Renal pelvis (tissue), 12 donors: ENCODE measurements around the gene GNB1L. TPM values are rescaled to one million over a fixed set of nuclear protein-coding genes. Genes with fewer than 3 reads are reported as not detected.

Source experiments
- DNase-seq: peaks from one replicate; pipeline ENCODE4 v3.0.0-alpha.2; 2013
- long read RNA-seq, 16 experiments: transcript quantifications; one replicate each; lab custom pipeline, GENCODE V29; 2026
- polyA plus RNA-seq, 3 donors: library from polyadenylated mRNA; unstranded; fragments of 120-200 nt; gene quantifications; one replicate each; pipeline ENCODE4 v1.2.1, GENCODE V29; 2013; ENCODE audit not compliant: insufficient read length in 3 of 3

Gene GNB1L, protein sequence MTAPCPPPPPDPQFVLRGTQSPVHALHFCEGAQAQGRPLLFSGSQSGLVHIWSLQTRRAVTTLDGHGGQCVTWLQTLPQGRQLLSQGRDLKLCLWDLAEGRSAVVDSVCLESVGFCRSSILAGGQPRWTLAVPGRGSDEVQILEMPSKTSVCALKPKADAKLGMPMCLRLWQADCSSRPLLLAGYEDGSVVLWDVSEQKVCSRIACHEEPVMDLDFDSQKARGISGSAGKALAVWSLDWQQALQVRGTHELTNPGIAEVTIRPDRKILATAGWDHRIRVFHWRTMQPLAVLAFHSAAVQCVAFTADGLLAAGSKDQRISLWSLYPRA
- polyA plus RNA-seq, result 1 to 10 TPM; 5.6 to 8.3 (median 7.2) TPM
- long read RNA-seq, donor 1, full-length matches to known transcripts, result 3 of 25 reads
- long read RNA-seq, donor 1, partial matches to known transcripts, result 22 of 25 reads
- long read RNA-seq, donor 1, other reads (novel, unspliced or antisense), result 0 of 25 reads
- long read RNA-seq, donor 2, full-length matches to known transcripts, result 3 of 21 reads
- long read RNA-seq, donor 2, partial matches to known transcripts, result 18 of 21 reads
- long read RNA-seq, donor 2, other reads (novel, unspliced or antisense), result 0 of 21 reads
- long read RNA-seq, donor 3, full-length matches to known transcripts, result 2 of 2 reads
- long read RNA-seq, donor 3, partial matches to known transcripts, result 0 of 2 reads
- long read RNA-seq, donor 3, other reads (novel, unspliced or antisense), result 0 of 2 reads
- long read RNA-seq, donor 4, full-length matches to known transcripts, result 4 of 4 reads
- long read RNA-seq, donor 4, partial matches to known transcripts, result 0 of 4 reads
- long read RNA-seq, donor 4, other reads (novel, unspliced or antisense), result 0 of 4 reads
- long read RNA-seq, donor 5, full-length matches to known transcripts, result 1 of 19 reads
- long read RNA-seq, donor 5, partial matches to known transcripts, result 18 of 19 reads
- long read RNA-seq, donor 5, other reads (novel, unspliced or antisense), result 0 of 19 reads
- long read RNA-seq, donor 6, full-length matches to known transcripts, result 3 of 3 reads
- long read RNA-seq, donor 6, partial matches to known transcripts, result 0 of 3 reads
- long read RNA-seq, donor 6, other reads (novel, unspliced or antisense), result 0 of 3 reads
- long read RNA-seq, donor 7, full-length matches to known transcripts, result 2 of 46 reads
- long read RNA-seq, donor 7, partial matches to known transcripts, result 44 of 46 reads
- long read RNA-seq, donor 7, other reads (novel, unspliced or antisense), result 0 of 46 reads
- long read RNA-seq, donor 8, partial matches to known transcripts, result 0 of 1 reads
- long read RNA-seq, donor 8, other reads (novel, unspliced or antisense), result 0 of 1 reads
- long read RNA-seq, donor 9, full-length matches to known transcripts, result 2 of 2 reads
- long read RNA-seq, donor 9, partial matches to known transcripts, result 0 of 2 reads
- long read RNA-seq, donor 9, other reads (novel, unspliced or antisense), result 0 of 2 reads
- long read RNA-seq, donor 10, full-length matches to known transcripts, result 1 of 35 reads
- long read RNA-seq, donor 10, partial matches to known transcripts, result 34 of 35 reads
- long read RNA-seq, donor 10, other reads (novel, unspliced or antisense), result 0 of 35 reads
- long read RNA-seq, donor 11, full-length matches to known transcripts, result 1 of 33 reads
- long read RNA-seq, donor 11, partial matches to known transcripts, result 32 of 33 reads
- long read RNA-seq, donor 11, other reads (novel, unspliced or antisense), result 0 of 33 reads
- long read RNA-seq, donor 12, full-length matches to known transcripts, result 3 of 22 reads
- long read RNA-seq, donor 12, partial matches to known transcripts, result 19 of 22 reads
- long read RNA-seq, donor 12, other reads (novel, unspliced or antisense), result 0 of 22 reads
- long read RNA-seq, donor 13, full-length matches to known transcripts, result 1 of 28 reads
- long read RNA-seq, donor 13, partial matches to known transcripts, result 27 of 28 reads
- long read RNA-seq, donor 13, other reads (novel, unspliced or antisense), result 0 of 28 reads
- long read RNA-seq, donor 14, partial matches to known transcripts, result 0 of 1 reads
- long read RNA-seq, donor 14, other reads (novel, unspliced or antisense), result 0 of 1 reads
- long read RNA-seq, donor 15, full-length matches to known transcripts, result 5 of 47 reads
- long read RNA-seq, donor 15, partial matches to known transcripts, result 42 of 47 reads
- long read RNA-seq, donor 15, other reads (novel, unspliced or antisense), result 0 of 47 reads
- long read RNA-seq, donor 16, full-length matches to known transcripts, result 3 of 3 reads
- long read RNA-seq, donor 16, partial matches to known transcripts, result 0 of 3 reads
- long read RNA-seq, donor 16, other reads (novel, unspliced or antisense), result 0 of 3 reads

DNA sequence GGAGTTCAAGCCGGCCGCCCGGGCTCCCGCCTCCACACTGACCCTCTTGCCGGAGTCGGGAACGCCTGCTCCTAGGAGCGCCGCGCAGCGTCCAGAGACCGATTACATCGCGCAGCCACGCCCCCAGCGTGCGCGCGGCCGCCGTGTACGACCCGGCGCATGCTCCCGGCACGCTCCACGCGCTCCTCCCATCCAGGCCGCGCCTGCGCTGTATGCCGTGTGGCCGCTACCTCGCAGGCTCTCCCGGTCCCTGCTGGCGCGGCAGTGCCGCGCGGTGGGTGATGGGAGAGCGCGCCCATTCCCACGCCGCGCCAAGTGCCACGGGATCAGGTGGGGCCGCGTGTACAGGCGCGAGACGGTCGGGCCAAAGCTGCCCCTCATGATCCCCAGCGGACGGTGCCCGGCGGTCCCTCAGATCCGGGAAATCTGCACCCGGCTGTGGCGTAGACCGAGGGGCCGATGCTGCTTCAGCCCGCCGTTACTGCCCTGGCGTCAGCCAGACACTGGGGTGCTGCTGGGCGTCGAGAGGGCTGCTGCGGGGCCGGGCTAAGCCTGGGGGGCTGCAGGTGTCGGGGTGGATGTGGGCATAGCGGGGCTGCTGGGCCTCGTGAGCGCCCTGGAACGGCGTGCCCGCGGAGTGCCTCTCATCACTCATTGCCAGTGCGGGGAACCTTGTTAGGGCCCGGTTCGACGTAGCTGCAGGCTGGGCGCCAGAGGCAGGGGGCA, at the start of gene GNB1L, which contains the start of gene RTL10:
Gene GNB1L (minus strand): TSS at position 97 of the 726 bp plus-strand sequence. CDS start 33,519 bp downstream, outside the sequence.
Gene RTL10 (minus strand): TSS at position 97 of the 726 bp plus-strand sequence. CDS start 2,613 bp downstream, outside the sequence.
- DNase-seq, result peak; percentile 96

DNA sequence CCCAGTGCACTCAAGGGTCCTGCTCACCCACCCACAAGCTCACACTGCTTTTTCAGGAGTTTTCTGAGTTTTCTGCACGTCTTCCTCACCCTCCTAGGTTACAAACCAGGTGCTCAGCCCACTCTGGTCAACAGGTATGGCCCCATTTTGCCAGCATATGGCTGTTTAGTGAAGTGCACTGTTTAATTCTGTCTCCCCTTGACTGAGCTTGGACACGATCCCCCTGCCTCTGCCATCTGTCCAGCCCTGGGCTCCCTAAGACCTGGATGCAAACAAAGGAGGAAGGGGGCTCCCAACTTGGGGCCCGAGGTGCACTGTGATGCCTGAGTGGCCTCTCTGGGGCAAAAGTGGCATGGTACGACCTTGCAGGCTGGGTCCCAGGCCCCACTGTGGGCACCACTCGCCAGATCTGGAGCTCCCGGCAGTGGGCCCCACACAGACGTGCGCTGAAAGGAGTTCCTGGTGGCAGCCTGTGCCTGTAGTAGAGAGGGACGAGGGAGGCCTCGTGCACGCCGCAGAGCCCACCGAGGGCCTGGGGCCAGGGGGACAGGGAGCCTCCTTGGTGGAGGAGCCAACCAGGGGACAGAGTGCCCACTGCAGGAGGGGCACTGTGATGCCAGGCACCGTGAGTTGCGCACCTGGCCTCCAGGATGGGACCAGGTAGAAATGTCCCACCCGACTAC, 49.6 kb upstream of the GNB1L start:
- DNase-seq, result no peak

DNA sequence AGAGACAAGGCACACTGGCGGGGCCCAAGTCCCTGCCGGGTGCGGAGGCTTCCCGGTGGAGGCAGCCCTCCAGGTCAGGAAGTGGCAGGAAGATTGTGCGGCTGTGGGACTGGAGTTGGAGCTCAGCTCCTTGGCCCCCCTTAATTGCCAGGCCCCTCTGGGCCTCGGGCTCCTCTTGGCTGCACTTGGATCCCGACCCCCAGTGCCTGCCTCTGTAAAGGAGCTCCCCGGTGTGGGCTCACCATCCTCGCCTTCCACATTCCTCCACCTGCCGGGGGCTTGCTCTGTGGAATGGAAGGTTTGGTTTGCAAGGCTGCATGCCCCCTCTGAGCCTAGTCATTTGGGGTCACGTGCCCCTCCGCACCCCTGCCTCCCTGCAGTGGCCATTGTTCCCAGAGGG, 48.8 kb upstream of the GNB1L start:
- DNase-seq, result no peak

DNA sequence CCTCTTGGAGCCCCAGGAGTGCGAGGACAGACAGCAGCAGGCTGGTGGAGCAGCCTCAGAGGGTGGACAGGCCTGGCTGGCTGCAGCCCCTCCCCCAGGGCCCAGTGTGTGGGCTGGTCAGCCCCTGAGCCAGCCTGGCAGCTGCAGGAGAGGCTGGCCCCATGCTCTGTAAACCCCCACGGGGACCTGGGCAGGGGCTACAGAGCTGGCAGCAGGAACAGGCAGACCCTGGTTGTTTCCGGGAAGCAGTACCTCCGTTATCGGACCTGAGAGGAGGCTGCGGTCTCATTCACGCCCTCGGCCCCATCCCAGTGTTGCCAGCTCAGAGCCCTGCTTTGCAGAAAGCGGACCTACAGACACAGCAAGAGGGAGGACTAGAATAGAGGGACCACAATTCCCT, 48.4 kb upstream of the GNB1L start:
- DNase-seq, result no peak

DNA sequence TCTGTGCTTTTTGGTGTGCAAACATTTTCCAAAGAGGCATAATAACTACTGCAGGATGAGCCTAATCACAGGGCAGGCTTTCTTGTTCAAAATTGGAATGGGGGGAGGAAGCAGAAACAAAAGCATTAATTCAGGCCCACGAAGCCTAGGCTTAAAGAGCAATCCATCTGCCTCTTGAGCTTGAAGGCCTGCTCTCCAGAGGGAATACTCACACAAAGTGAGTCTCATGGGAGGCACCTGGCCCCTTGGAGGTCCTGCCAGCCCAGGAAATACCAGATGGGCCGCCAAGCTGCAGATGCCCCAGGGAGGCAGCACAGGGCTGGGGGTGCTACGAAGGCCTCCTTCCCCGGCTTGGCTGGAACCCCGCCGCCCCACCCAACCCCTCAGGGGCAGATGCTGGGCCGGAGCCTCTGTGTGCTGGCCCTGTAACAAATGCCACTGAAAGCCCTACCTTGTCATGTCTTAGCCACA, 47.6 kb upstream of the GNB1L start:
- DNase-seq, result no peak

DNA sequence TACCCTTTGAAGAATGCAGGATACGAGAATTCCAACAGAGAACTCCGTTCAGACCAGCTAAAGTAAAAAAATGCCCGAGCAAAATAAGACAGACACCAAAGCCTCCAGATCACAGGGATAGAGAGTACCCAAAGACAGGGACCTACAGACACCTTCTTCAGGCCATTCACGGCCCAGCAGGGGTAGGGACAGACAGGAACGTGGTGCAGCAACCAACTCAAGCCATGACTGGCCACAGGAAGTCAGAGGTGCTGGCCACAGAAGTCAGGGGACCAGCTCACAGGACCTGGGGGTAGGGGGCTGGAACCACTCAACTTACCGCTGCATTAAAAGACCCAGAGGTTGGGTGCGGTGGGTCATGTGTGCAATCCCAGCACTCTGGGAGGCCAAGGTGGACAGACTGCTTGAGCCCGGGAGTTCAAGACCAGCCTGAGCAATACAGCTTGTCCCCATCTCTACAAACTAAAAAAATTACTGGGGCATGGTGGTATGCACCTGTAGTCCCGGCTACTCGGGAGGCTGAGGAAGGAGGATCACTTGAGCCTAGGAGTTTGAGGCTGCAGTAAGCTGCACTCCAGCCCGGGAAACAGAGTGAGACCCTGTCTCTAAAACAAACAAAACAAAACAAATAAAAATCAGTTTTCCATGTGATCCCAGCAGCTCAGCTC, 47.0 kb upstream of the GNB1L start:
- DNase-seq, result no peak

DNA sequence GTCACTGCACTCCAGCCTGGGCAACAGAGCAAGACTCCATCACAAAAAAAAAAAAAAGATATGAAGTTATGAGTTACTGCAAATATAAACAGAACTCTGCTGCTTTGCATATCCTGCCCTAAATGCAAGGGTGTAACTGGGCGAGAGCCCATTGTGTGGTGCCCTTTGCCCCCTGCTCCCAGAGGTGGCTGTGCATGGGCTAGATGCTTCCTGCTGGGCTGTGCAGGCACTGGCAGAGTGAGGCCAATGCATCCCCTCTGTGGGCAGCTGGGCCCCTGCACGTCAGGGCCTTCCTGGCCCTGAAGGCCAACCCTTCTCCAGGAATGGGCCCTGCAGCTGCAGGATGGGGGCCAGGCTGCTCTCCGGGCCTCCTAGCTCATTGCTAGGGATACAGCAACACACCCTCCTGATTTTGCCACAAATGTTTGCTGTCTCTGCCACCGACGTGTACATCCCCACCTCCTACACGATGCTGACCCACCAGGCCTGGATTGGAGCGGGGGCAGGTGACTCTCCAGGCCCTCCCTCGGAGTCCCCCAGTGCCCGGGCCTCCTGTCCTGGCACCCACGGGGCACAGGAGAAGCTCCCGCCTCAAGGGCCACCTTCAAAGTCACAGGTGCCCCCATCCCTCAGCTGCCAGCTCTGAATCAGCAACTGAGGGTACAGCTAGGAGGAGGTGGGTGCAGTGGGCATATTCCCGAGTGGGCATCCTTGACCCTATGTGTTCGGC, 46.2 kb upstream of the GNB1L start:
- DNase-seq, result no peak

DNA sequence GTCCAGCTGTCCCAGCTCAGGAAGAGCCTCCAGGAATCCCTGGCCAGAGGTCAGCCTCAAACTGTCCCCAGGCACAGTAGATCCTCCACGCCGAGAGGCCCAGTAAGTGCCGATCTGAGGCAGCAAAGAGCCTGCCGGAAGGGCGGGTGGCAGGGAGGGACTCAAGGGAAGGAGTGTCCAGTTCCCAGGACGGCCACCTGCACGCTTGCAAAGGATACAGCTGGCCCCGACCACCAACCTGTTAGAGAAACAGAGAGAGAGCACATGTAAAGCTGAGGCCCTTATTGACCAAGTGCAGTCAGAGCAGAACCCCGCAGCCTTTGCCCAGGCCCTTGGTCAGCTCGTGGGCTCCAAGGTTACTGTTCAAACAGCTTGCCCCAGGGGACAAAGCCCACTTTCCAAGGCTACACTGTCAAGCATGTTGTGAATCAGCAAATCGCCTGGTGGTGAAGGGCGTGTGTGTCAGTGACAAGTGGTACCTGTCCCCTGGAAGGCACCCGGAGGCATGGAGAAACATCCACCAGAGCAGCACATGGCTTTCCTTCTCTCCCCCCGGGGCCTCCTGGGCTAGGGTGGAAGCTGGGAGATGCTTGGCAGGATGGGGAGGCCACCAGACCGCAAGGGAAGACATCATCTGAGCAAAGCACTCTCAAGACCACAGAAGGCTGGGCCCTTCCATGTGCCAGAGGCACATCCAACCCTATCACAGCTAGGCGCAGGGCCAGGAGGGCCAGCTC, 44.3 kb upstream of the GNB1L start:
- DNase-seq, result no peak

DNA sequence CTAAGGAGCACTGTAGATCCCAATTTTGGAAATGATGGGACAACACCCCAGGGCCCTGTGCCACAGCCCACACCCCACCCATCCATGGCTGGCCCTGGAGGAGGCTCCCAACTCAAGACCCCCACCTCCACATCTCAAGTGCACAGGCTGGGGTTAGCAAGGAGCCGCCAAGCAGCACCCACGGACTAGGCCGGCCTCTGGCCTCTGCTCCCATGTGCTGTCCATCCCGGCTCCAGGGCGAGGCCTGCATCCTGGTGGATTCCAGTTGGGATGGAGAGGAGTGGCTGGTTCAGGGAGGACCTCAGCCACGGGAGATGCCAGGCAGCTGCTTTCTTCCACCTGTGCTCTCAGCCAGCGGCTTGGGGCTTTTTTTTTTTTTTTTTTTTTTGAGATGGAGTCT, 43.5 kb upstream of the GNB1L start:
- DNase-seq, result no peak

DNA sequence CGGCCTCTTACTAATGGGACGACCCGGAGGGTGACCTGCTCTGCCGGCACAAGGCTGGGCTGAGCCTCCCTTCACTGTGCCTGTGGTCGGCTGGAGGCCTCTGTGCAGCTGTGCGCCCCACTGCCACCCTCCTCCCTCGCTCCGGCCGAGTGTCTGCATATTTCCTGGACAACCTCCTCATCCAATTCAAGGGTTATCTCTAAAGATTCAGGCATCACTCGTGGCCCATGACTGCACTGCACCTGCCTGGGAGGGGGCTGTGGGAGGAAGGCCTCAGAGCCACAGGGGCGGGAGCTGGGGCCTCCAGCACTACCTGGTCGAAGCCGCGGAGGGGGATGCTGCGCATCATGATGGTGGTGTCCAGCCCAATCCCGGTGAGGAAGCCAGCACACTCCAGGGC, 43.1 kb upstream of the GNB1L start:
- DNase-seq, result no peak

DNA sequence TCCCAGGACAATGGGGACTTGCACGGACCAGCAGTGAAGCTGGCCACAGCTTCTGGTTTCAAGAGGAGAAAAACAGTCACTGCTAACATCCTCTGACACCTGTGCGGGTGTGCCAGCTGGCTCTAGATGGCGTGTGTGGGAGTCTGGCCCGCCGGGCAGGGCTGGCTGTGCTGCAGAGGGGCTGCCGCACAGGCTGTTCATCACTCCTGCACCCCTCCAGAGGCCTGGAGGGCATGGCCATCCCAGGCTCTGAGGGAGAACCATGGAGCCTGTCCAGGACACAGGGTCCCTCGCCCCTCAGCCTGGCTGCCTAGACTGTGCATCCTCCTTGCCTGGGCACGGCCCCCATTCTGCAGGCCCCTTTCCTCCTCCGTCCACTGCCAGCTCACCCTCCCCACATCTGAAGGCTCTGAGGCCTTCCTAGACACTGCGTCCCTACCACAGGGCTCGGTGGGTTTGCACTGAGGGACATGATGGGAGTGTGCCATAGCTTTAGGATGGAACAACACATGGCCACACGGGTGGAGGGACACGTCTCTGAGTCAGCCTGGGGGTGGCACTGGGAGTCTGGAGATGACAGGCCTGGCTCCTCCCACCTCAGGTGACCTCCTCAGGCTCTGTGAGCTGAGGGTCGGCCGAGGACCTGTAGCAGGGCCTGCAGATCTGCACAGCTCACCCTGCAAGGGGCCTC, 42.1 kb upstream of the GNB1L start:
- no peak for DNase-seq

DNA sequence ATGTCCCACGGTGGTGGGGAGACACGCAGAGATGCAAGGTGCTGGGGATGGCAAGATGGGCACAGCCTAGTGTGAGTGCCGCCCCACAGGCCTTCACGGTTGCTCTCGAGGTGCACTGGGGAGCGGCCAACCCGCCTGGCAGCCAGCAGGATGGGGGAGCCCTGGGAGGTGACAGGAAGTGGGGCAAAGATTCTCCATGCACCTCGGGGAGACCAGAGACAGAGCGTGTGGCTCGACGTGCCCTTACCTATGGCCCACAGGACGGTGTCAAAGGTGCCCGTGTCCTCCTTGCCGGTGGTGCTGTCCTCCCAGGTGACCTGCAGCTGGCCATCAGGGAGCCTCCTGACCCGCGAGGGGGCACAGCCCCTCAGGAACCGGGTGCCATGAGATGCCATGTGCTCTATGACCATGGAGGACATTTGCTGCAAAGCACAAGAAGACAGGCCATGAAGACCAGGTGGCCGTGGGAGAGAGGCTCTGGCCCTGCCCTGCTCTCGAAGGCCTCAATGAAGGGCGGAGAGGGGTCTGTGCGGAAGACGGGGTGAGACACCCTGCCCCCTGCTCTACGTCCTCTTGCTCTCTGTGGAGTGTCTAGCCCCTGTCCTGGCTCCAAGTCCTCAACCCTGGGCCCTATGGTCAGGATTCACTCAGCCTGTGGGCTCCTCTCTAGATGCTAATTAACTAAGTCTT, 40.6 kb upstream of the GNB1L start:
- no peak for DNase-seq

DNA sequence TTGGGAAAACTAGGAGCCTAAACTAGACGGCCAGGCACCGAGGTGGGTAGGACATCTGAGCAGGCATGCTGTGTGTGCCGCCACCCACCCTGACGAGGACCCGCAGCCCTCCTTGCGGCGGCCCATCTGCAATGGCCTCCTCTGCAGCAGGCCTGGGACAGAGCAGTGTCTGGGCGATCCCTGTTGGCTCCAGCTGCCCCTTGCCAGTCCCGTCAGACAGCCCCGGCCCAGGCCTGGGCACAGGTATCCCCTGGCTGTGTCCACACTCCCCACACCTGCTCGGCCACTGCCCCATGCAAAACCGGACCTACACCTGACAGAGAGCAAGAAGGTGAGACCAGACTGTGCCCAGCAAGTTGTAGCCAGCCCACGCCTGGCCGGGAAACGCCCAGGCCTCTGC, 38.7 kb upstream of the GNB1L start:
- DNase-seq, result no peak

DNA sequence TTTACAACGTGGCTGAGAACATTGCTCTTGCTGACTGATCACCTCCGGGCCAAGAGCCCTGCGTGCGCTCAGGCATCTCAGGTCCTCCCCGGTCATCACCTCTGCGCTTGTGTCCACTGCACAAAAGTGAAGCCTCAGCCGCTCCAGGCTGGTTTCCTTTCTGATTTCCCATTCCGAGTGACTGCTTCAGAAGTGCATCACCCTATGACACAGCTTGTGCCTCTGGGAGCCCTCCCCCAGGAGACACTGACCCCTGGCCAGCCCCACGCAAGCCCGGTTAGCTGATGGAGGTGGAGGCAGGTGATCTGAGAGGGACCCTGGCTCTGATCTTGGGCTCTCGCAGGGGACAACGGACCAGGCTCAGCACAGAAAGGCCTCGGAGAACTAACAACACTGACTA, 38.3 kb upstream of the GNB1L start:
- no peak for DNase-seq
